GM19324 (cell line): ENCODE data around the gene MYH7.
"Not testable (repeated sequence)": the region's sequence is repeated elsewhere in the genome, so short reads cannot be mapped to it uniquely, and the experiment has no call there.

Source experiments
- ATAC-seq: cut with Tn5 transposase; IDR thresholded peaks from one replicate; pipeline ENCODE4 v1.9.1; 2021; ENCODE audit warnings: mild to moderate bottlenecking, moderate library complexity; ENCODE audit not compliant: unreplicated experiment, low FRiP score

Gene MYH7

GRCh38 chr14:23392613-23393012 lies 42.8 kb downstream of the MYH7 start:
- ATAC-seq = no peak

DNA sequence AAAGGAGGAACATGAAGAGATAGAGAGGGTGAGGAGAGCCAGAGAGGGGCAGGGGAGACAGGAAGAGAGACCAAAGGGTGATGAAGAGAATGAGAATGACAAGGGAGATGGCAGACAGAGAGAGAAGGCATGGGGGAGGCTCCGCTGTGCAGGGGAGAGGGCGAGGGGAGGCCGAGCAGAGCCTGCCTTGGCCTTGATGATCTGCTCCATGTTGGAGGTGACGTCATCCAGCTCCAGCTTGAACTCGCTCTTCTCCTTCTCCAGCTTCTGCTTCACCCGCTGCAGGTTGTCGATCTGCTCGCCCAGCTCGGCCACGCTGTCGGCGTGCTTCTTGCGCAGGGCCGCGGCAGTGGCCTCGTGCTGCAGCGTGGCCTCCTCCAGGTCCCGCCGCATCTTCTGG lies 45.6 kb downstream of the MYH7 start:
- not testable (repeated sequence) for ATAC-seq

DNA sequence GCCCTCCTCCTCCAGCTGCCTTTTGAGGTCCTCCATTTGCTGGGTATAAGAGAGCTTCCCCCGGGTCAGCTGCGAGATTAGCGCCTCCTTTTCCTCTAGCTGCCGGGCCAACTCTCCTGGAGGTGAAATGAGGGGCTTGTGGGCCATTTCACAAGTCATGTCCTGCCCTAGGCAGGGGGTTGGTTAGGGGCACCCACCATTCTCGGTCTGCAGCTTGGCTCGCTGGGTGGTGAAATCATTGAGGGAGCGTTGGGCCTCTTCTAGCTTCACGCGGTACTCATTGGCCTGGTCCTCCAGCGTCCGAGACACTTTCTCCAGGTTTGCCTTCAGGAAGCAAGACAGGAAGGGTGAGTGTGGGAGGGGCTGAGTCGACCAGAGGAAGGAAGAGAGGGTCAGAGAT lies 46.1 kb downstream of the MYH7 start:
- ATAC-seq = no peak

- ATAC-seq = no peak
These were observed 46.5 kb downstream of the MYH7 start for GRCh38 chr14:23388996-23389395.

GRCh38 chr14:23387916-23388882 lies 47.3 kb downstream of the MYH7 start:
- ATAC-seq = no peak

DNA sequence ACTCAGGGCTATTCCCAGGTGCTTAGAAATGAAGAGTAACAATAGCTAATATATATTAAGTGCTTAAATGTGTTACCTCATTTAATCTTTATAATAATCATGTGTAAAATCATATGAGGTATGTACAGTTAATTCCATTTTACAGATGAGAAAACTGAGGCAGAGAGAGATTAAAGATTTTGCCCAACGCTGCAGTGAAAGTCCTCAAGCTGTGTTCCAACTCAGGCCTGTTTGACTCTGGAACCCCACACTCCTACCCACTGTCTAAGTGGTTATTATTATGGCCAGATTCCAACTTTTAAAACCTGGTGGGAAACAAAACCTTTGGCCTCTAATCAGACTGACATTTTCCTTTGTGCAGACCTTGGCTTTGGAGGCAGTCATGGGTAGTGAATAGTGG lies 48.5 kb downstream of the MYH7 start:
- no peak for ATAC-seq

- ATAC-seq = not testable (repeated sequence)
These were observed 49.2 kb downstream of the MYH7 start for GRCh38 chr14:23386266-23386657.

DNA sequence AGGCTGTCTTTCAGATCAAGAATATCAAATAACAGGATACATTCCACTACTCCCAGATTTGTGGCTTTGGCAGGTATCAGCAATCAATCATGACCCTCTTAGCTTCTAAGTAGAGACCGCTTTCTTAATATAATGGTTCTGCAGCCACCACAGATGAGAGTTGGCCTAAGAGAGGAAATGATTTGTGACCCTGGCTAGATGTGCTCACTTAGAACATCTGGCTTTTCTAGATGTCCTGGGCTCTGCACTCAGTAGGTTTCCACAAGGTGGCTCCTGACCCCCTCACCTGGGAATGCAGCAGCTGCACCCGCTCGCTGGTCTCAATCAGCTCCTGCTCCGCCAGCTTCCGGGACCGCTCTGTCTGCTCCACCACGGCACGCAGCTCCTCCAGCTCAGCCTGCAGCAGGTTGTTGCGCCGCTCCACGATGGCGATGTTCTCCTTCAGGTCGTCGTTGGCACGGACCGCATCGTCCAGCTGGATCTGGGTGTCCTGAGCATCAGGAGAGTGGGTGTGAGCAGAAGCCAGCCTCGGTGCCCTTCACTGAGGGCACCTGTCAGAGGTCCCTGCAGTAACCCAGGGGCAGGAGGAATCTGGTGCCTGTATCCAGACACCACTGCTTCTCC lies 49.7 kb downstream of the MYH7 start:
- no peak for ATAC-seq

DNA sequence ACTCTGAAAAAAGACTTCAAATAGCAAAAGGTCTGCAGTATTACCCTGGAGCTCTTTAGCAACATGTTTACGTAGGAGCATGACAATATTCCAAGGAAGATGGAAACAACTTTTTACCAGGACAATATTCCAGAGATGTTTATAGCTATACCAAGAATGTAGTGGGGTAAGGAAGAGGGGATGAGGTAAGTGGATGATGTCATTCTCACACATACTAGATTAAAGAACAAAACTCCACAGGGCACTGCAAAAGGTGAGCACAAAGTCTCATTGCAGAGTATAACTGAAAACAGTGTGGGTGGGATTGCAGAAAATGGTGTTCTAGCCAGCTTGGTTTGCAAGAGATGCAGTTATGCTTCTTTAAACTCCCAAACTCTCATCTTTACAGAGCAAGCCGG lies 50.2 kb downstream of the MYH7 start:
- no peak for ATAC-seq

GRCh38 chr14:23384364-23385080 lies 50.9 kb downstream of the MYH7 start:
- no peak for ATAC-seq

DNA sequence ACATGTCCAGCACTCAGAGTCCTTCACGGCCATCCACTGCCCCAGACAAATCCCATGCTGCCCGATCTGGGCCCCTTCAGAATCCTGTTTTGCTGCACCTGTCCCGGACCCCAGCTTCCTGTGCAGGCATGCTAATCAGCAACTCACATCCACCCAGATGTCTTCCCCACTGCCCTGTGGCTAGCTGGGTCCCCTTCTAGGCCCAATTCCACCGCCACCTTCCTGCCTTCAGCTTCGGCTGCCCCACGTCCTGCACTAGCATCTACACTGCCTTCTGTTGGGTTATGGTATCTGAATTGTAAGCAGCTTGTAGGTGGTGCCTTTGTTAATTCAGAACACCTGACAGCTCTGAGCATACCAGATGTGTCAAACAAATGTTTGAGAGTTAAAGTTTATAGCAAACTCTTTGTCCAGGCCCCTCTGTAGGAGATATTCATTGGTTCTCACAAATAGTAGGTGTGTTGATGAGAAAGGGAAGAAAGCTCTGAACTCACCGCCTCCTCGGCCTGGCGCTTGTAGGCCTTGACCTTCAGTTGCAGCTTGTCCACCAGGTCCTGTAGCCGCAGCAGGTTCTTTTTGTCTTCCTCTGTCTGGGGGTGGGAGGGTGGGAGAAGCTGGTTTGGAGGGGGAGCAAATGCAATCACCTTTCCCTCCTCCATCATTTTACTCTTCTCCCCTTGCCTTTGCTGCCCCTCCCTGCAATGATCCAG lies 52.6 kb downstream of the MYH7 start:
- ATAC-seq = no peak

DNA sequence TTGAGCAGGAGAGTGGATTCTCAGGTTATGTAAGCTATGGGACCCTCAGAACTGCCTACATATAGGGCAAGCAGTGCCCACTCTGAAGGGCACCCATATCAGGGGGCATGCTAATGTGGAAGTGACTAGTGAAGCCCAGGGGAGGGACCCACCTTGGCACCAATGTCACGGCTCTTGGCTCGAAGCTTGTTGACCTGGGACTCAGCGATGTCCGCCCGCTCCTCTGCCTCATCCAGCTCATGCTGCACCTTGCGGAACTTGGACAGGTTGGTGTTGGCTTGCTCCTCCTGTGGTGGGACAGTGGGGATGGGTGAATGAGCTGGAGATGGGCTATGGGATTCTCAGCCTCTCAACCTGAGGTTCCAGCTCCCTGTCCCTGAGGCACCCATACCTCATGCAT lies 53.2 kb downstream of the MYH7 start:
- ATAC-seq = no peak

GRCh38 chr14:23381871-23382270 lies 53.6 kb downstream of the MYH7 start:
- no peak for ATAC-seq

GRCh38 chr14:23380976-23381375 lies 54.5 kb downstream of the MYH7 start:
- no peak for ATAC-seq

DNA sequence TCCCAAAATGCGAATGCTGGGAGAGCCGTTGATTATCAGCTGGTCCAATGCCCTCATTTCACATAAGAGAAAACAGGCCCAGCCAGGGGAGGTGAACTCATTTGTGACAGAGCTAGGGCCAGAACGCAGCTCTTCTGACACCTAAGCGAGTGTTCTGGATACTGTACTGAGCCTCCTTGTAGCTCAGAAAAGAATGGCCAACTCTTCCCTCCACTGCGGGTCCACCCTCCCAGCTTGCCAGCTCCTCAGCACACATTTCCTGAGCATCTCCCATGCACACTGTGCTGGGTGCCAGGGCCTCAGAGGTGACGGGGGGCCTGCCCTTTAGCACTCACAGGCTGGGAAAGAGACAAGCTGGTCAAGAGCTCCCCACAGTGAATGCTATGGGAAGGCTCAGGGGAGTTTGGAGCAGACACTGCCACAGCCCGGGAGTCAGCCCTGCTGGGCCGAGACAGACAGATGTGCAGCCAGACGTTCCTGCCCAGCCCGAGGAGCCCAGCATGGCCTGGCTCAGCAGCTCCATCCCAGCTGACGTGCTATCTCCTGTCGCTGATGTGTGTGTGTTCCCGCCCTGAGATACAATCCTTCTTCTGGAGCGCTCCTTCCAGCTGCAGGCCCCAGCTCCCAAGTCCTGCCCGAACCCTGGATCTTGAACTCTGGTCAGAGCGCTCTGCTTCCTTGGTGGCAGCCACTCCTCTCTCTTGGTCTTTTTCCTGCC lies 55.1 kb downstream of the MYH7 start:
- no peak for ATAC-seq

DNA sequence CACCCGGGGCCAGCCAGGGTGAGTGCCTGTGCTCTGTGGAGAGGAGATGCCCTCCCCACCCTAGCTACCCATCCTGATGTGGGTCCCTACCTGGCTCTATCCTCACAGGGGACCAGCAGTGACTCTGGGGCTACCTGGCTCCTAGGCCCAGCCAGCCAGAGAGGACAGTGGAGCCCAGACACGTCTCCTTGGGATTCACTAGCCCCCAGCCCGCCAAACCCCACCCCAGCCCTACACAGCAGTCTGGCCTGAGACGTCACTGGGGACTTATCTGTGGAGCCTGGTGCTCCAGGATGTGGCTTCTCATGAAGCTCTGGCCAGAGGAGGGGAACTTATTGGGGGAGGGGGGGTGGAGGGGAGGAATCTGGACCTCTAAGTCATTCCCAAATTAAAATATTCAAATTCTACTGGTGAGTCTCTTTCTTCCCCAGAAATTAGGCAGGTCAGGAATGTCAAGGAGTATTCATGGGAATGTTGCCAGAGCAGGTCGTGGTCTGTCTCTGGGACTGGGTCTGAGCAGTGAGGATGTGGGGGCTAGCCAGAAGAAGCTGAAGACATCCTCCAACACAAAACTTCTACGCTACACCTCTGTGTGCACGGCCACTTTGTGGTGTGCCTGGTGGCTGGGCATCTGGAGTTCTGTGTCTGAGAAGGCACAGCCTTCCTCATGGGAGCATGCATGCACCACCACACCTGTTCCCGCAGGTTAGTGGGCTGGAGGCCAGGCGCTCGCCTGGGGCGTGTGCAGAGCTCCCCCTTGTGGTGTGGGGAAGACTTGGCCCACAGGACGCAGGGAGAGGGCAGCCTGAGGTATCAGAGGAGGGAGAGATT lies 55.9 kb downstream of the MYH7 start:
- no peak for ATAC-seq

GRCh38 chr14:23378612-23379220 lies 56.7 kb downstream of the MYH7 start:
- ATAC-seq = no peak
